WTC11 (cell line): ENCODE results near the gene HECW1.
"Not testable (repeated sequence)": the region's sequence is repeated elsewhere in the genome, so short reads cannot be mapped to it uniquely, and the experiment has no call there.

Experiments used
- CREB1 ChIP-seq: sonication (generic); formaldehyde crosslinking; IDR thresholded peaks from 2 replicates; pipeline ENCODE4 v1.8.0; 2023; ENCODE audit warnings: mild to moderate bottlenecking, missing genetic modification reagents
- TF ChIP-seq, protein P1 (sequence below): fragments of 200-600 bp; IDR thresholded peaks from 2 replicates; pipeline ENCODE4 v1.8.0; 2022; ENCODE audit warnings: antibody characterized with exemption

DNA sequence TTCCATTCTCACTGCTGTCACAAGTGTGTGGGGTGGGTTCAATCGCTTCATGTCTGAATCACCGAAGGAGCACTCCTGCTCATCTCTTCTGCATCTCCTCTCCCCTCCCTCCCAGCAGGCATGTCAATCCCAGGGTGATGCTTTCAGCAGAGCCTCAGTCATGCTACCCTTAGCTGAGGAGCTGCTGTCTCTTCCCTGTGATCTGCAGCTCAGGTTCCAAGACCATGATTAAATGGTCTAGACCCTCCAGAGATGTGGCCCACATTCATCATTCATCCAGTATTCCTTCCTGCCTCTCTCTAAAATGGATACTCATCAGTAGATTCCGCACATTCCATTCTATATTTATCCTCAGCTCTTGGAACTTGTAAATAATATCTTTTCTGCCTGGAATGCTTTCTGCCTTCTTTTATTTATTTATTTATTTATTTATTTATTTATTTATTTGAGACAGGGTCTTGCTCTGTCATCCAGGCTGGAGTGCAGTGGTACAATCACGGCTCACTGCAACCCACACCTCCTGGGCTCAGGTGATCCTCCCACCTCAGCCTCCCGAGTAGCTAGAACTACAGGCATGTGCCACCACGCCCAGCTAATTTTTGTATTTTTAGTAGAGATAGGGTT lies 24.8 kb downstream of the HECW1 start:
- TF ChIP-seq CREB1 (CRISPR knock-in tag), result not testable (repeated sequence)
- TF ChIP-seq, protein P1, sequence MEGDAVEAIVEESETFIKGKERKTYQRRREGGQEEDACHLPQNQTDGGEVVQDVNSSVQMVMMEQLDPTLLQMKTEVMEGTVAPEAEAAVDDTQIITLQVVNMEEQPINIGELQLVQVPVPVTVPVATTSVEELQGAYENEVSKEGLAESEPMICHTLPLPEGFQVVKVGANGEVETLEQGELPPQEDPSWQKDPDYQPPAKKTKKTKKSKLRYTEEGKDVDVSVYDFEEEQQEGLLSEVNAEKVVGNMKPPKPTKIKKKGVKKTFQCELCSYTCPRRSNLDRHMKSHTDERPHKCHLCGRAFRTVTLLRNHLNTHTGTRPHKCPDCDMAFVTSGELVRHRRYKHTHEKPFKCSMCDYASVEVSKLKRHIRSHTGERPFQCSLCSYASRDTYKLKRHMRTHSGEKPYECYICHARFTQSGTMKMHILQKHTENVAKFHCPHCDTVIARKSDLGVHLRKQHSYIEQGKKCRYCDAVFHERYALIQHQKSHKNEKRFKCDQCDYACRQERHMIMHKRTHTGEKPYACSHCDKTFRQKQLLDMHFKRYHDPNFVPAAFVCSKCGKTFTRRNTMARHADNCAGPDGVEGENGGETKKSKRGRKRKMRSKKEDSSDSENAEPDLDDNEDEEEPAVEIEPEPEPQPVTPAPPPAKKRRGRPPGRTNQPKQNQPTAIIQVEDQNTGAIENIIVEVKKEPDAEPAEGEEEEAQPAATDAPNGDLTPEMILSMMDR, result not testable (repeated sequence)
